Hepatocyte (in vitro differentiated cells): ENCODE results near the gene RBBP5. TPM values are rescaled to one million over a fixed set of nuclear protein-coding genes. Genes with fewer than 3 reads are reported as not detected.
"Not testable (repeated sequence)": the region's sequence is repeated elsewhere in the genome, so short reads cannot be mapped to it uniquely, and the experiment has no call there.

Source experiments
- DNase-seq: peaks from one replicate; pipeline ENCODE4 v3.0.0-alpha.2; 2016; ENCODE audit warnings: low spot score
- H2AFZ ChIP-seq: fragments of 200-600 bp; sonication (generic); 2 replicates; pipeline ENCODE4 v1.6.0; 2016; ENCODE audit warnings: antibody characterized with exemption, mild to moderate bottlenecking
- H3K27ac ChIP-seq: fragments of 200-600 bp; sonication (generic); 2 replicates; pipeline ENCODE4 v1.5.1; 2016; ENCODE audit warnings: mild to moderate bottlenecking
- H3K27me3 ChIP-seq: fragments of 200-600 bp; sonication (generic); 2 replicates; pipeline ENCODE4 v1.6.1; 2016
- H3K36me3 ChIP-seq: fragments of 200-600 bp; sonication (generic); replicated peaks from 2 replicates; pipeline ENCODE4 v1.5.1; 2016; ENCODE audit warnings: low read depth; ENCODE audit not compliant: insufficient read depth
- H3K4me1 ChIP-seq: fragments of 200-600 bp; sonication (generic); 2 replicates; pipeline ENCODE4 v1.5.1; 2016; ENCODE audit warnings: mild to moderate bottlenecking, moderate library complexity; ENCODE audit not compliant: insufficient read depth
- H3K4me2 ChIP-seq: fragments of 200-600 bp; sonication (generic); 2 replicates; pipeline ENCODE4 v1.6.0; 2016
- H3K4me3 ChIP-seq: fragments of 200-600 bp; sonication (generic); 2 replicates; pipeline ENCODE4 v1.5.1; 2016; ENCODE audit warnings: mild to moderate bottlenecking
- H3K79me2 ChIP-seq: fragments of 200-600 bp; sonication (generic); 2 replicates; pipeline ENCODE4 v1.6.0; 2017; ENCODE audit warnings: mild to moderate bottlenecking
- H3K9me2 ChIP-seq: fragments of 200-600 bp; sonication (generic); replicated peaks from 2 replicates; pipeline ENCODE4 v1.6.0; 2017; ENCODE audit warnings: mild to moderate bottlenecking; ENCODE audit not compliant: insufficient read depth
- H3K9me3 ChIP-seq: fragments of 200-600 bp; sonication (generic); 2 replicates; pipeline ENCODE4 v1.5.1; 2016; ENCODE audit warnings: low read depth, mild to moderate bottlenecking
- H4K20me1 ChIP-seq: fragments of 200-600 bp; sonication (generic); 2 replicates; pipeline ENCODE4 v1.6.0; 2016; ENCODE audit warnings: mild to moderate bottlenecking; ENCODE audit not compliant: insufficient read depth, poor library complexity, severe bottlenecking
- EZH2 ChIP-seq: fragments of 200-600 bp; sonication (generic); IDR thresholded peaks from 2 replicates; pipeline ENCODE4 v1.6.1; 2016; ENCODE audit warnings: antibody characterized with exemption, mild to moderate bottlenecking, borderline replicate concordance
- EZH2phosphoT487 ChIP-seq: fragments of 200-600 bp; sonication (generic); IDR thresholded peaks from one replicate; pipeline ENCODE4 v1.6.1; 2018; ENCODE audit warnings: antibody characterized with exemption, mild to moderate bottlenecking, low read depth, moderate library complexity; ENCODE audit not compliant: unreplicated experiment, severe bottlenecking
- WGBS: methylation state at CpG from one replicate; pipeline ENCODE4 v1.1.6; 2016; ENCODE audit warnings: low lambda C conversion rate; ENCODE audit errors: missing lambda C conversion rate; 5-methylcytosine and 5-hydroxymethylcytosine counted together
- polyA plus RNA-seq: library from polyadenylated mRNA; unstranded; fragments of >200 nt; fragmentation: Nextera tagmentation; extraction: Ambion mirVana; gene quantifications from 2 replicates; pipeline ENCODE4 v1.2.1, GENCODE V29; 2016
- total RNA-seq: library from RNA; depleted of rRNA; stranded (reverse); fragments of >200 nt; gene quantifications from 2 replicates; pipeline ENCODE4 v1.2.3, GENCODE V29; 2014
- TF ChIP-seq, protein P1 (sequence below): fragments of 200-600 bp; sonication (generic); IDR thresholded peaks from 2 replicates; pipeline ENCODE4 v1.5.1; 2016; ENCODE audit warnings: antibody characterized with exemption, mild to moderate bottlenecking; ENCODE audit not compliant: poor library complexity

The RBBP5 gene
- total and polyA plus RNA-seq, 2 experiments from 2014 or later = 9.0 to 15.3 TPM

DNA sequence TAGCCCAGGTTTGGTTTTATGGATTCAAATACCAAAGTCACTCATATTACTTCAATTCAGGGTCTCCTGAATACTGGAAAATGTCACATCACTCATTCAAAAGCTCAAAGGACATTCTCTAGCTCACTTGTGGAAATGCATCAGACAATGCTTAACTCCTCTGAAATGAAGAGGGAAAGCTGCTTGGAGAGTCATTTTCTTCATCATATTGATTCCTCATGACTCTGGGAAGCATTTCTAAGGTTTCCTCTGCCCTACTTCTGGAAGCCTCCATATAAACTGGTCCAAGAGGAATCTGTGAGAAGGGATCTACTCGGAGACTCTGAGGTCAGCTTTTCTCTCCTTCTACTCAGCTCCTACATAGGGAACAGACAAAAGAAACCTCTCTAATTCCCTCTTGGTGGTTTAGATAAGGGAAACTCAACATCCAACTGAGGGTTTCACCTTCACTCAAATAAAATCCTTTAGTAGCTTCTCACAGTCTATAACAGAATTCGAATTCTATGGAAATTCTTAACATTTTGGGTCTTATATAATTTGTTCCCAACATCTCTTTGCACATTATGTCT, 36.4 kb upstream of the RBBP5 start:
- H3K9me2 ChIP-seq = no peaks in the 10 kb centered on the region
- no peak for DNase-seq
- H2AFZ ChIP-seq = no peak overlapping the region
- no peaks in the 10 kb centered on the region for H4K20me1 ChIP-seq
- H3K4me3 ChIP-seq = no peak overlapping the region
- H3K27ac ChIP-seq = no peak overlapping the region
- H3K27me3 ChIP-seq = no peaks in the 10 kb centered on the region
- H3K79me2 ChIP-seq = no peaks in the 10 kb centered on the region
- no peak for TF ChIP-seq EZH2phosphoT487
- no peak for TF ChIP-seq EZH2
- TF ChIP-seq, protein P1, sequence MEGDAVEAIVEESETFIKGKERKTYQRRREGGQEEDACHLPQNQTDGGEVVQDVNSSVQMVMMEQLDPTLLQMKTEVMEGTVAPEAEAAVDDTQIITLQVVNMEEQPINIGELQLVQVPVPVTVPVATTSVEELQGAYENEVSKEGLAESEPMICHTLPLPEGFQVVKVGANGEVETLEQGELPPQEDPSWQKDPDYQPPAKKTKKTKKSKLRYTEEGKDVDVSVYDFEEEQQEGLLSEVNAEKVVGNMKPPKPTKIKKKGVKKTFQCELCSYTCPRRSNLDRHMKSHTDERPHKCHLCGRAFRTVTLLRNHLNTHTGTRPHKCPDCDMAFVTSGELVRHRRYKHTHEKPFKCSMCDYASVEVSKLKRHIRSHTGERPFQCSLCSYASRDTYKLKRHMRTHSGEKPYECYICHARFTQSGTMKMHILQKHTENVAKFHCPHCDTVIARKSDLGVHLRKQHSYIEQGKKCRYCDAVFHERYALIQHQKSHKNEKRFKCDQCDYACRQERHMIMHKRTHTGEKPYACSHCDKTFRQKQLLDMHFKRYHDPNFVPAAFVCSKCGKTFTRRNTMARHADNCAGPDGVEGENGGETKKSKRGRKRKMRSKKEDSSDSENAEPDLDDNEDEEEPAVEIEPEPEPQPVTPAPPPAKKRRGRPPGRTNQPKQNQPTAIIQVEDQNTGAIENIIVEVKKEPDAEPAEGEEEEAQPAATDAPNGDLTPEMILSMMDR = no peak
- peaks cover 6% of the 10 kb centered on the region for H3K36me3 ChIP-seq
- H3K4me1 ChIP-seq = no peaks in the 10 kb centered on the region
- WGBS = 93% methylated on average over 2 of the region's 2 CpGs
- no peak overlapping the region for H3K4me2 ChIP-seq
- no peaks in the 10 kb centered on the region for H3K9me3 ChIP-seq

DNA sequence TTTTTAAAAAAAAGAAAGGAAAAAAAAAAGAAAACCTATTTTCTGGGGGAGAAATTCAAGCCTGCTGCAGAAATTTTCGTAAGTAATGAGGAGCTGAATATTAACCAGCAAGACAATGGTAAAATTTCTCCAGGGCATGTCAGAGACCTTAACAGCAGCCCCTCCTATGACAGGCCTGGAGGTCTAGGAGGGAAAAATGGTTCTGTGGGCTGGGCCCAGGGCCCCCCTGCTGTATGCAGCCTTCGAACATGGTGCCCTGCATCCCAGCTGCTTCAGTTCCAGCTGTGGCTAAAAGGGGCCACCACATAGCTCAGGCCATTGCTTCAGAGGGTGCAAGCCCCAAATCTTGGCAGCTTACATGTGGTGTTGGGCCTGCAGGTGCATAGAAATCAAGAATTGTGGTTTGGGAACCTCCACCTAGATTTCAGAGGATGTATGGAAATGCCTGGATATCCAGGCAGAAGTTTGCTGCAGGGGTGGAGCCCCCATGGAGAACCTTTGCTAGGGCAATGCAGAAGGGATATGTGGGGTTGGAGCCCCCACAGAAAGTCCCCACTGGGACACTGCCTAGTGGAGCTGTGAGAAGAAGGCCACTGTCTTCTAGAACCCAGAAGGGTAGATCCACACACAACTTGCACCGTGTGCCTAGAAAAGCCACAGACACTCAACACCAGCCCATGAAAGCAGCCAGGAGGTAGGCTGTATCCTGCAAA, 34.0 kb upstream of the RBBP5 start:
- H4K20me1 ChIP-seq, H3K4me1 ChIP-seq, H3K27me3 ChIP-seq, H3K79me2 ChIP-seq, H3K9me2 ChIP-seq, H2AFZ ChIP-seq, H3K4me3 ChIP-seq, H3K36me3 ChIP-seq, H3K4me2 ChIP-seq, H3K9me3 ChIP-seq, H3K27ac ChIP-seq, DNase-seq: not testable (repeated sequence)
- 95% methylated on average over 3 of the region's 3 CpGs for WGBS

DNA sequence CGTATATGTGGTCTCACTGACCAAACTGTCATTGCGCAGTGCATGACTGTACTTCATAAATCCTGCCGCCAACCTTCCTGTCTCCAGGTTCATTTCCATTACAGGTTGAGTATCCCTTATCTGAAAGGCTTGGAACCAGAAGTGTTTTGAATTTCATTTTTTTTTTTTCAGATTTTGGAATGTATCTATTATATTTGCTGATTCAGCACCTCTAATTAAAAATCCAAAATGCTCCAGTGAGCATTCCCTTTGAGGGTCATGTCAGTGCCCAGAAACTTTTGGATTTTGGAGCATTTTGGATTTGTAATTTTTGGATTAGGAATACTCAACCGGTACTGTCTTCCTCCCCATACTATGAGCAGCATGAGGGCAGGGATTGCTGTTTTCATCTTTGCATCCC, 30.7 kb upstream of the RBBP5 start:
- WGBS = 95% methylated on average over 4 of the region's 4 CpGs

More for the DNA sequence above, 30.7 kb upstream of the RBBP5 start:
- Histone ChIP-seq H3K27me3 (no peaks in the 10 kb centered on the region), H3K9me3 (no peaks in the 10 kb centered on the region), H3K4me3 (no peak overlapping the region), H3K36me3 (peaks cover 6% of the 10 kb centered on the region), H3K79me2 (no peaks in the 10 kb centered on the region), H3K9me2 (no peaks in the 10 kb centered on the region), H3K27ac (no peak overlapping the region), H2AFZ (no peak overlapping the region), H3K4me2 (no peak overlapping the region), H4K20me1 (no peaks in the 10 kb centered on the region), H3K4me1 (no peaks in the 10 kb centered on the region)
- no peak for DNase-seq
- TF ChIP-seq EZH2 = no peak
- TF ChIP-seq, protein P1 = no peak
- TF ChIP-seq EZH2phosphoT487 = no peak
